ENCODE results near the gene NSL1.

DNA sequence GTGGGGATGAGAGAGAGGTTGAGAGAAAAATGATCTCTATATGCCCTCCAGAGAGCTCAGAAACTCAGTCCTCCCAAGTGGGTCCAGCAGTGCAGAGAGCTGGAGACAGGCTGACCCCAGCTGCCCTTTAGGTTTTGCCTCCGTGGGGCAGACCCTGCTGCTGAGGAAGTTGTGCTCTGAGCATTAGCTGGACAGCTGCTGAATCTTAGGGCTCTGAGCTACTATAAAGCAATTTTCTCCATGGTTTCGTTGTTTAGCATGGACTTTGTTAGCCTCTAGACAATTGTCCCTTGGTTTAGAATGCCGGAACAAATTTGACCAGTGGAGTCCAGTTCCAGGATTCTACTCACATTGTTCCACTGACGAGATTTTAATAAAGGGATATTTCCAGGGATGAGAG is 114.0 kb downstream of the NSL1 start:
- TF ChIP-seq, protein P1, sequence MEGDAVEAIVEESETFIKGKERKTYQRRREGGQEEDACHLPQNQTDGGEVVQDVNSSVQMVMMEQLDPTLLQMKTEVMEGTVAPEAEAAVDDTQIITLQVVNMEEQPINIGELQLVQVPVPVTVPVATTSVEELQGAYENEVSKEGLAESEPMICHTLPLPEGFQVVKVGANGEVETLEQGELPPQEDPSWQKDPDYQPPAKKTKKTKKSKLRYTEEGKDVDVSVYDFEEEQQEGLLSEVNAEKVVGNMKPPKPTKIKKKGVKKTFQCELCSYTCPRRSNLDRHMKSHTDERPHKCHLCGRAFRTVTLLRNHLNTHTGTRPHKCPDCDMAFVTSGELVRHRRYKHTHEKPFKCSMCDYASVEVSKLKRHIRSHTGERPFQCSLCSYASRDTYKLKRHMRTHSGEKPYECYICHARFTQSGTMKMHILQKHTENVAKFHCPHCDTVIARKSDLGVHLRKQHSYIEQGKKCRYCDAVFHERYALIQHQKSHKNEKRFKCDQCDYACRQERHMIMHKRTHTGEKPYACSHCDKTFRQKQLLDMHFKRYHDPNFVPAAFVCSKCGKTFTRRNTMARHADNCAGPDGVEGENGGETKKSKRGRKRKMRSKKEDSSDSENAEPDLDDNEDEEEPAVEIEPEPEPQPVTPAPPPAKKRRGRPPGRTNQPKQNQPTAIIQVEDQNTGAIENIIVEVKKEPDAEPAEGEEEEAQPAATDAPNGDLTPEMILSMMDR (IDR thresholded peaks at IDR 0.05): no peak
- TF ChIP-seq POLR2AphosphoS5 (IDR thresholded peaks at IDR 0.05): no peak
